H9 (cell line): ENCODE results near the gene BLNK. TPM values are rescaled to one million over a fixed set of nuclear protein-coding genes. Genes with fewer than 3 reads are reported as not detected.

Source experiments
- DNase-seq: peaks from one replicate; pipeline ENCODE4 v3.0.0-alpha.2; 2017
- H2AFZ ChIP-seq: one replicate; pipeline ENCODE4 v1.6.1; 2013; ENCODE audit warnings: mild to moderate bottlenecking, low read length, control low read depth, moderate library complexity
- H2AK5ac ChIP-seq: 2 replicates; pipeline ENCODE4 v1.6.1; 2013; ENCODE audit warnings: low read length, control low read depth, mixed read lengths; ENCODE audit not compliant: insufficient read length
- H2BK120ac ChIP-seq: one replicate; pipeline ENCODE4 v1.6.1; 2013; ENCODE audit warnings: low read depth, mild to moderate bottlenecking, low read length, control low read depth, inconsistent platforms; ENCODE audit not compliant: poor library complexity, severe bottlenecking
- H2BK12ac ChIP-seq: 2 replicates; pipeline ENCODE4 v1.6.1; 2013; ENCODE audit warnings: low read length, control low read depth, mixed read lengths, low read depth; ENCODE audit not compliant: insufficient read length
- H2BK15ac ChIP-seq: 2 replicates; pipeline ENCODE4 v1.6.1; 2013; ENCODE audit warnings: low read depth, low read length, control low read depth
- H2BK20ac ChIP-seq: one replicate; pipeline ENCODE4 v1.6.1; 2013; ENCODE audit warnings: low read depth, mild to moderate bottlenecking, low read length, control low read depth, inconsistent platforms; ENCODE audit not compliant: poor library complexity, severe bottlenecking
- H2BK5ac ChIP-seq: 2 replicates; pipeline ENCODE4 v1.6.1; 2013; ENCODE audit warnings: low read length, control low read depth, mixed read lengths; ENCODE audit not compliant: insufficient read length
- H3K14ac ChIP-seq: 2 replicates; pipeline ENCODE4 v1.6.1; 2013; ENCODE audit warnings: low read length, control low read depth; ENCODE audit not compliant: insufficient read depth
- H3K18ac ChIP-seq: 2 replicates; pipeline ENCODE4 v1.6.1; 2013; ENCODE audit warnings: low read depth, mild to moderate bottlenecking, mixed read lengths, low read length, control low read depth; ENCODE audit not compliant: insufficient read length
- H3K23ac ChIP-seq: 2 replicates; pipeline ENCODE4 v1.6.1; 2013; ENCODE audit warnings: low read length, control low read depth, mixed read lengths, low read depth; ENCODE audit not compliant: insufficient read length
- H3K23me2 ChIP-seq: 2 replicates; pipeline ENCODE4 v1.6.1; 2013; ENCODE audit warnings: low read depth, mild to moderate bottlenecking, mixed read lengths, low read length, control low read depth; ENCODE audit not compliant: insufficient read length, poor library complexity, severe bottlenecking
- H3K27ac ChIP-seq: 2 replicates; pipeline ENCODE4 v1.5.1; 2013; ENCODE audit warnings: low read length, control low read depth, mixed read lengths, low read depth; ENCODE audit not compliant: insufficient read length
- H3K27me3 ChIP-seq: 2 replicates; pipeline ENCODE4 v1.6.1; 2013; ENCODE audit warnings: low read length, control low read depth, inconsistent platforms; ENCODE audit not compliant: insufficient read depth
- H3K4ac ChIP-seq: 2 replicates; pipeline ENCODE4 v1.6.1; 2013; ENCODE audit warnings: low read depth, mild to moderate bottlenecking, control low read depth, inconsistent platforms, low read length, moderate library complexity
- H3K4me1 ChIP-seq: 2 replicates; pipeline ENCODE4 v1.6.1; 2013; ENCODE audit warnings: low read length, control low read depth, inconsistent platforms; ENCODE audit not compliant: insufficient read depth
- H3K4me2 ChIP-seq: 2 replicates; pipeline ENCODE4 v1.6.1; 2013; ENCODE audit warnings: low read length, control low read depth, mixed read lengths; ENCODE audit not compliant: insufficient read length, insufficient read depth
- H3K56ac ChIP-seq: 2 replicates; pipeline ENCODE4 v1.6.1; 2013; ENCODE audit warnings: low read depth, mild to moderate bottlenecking, mixed read lengths, low read length, control low read depth; ENCODE audit not compliant: insufficient read length
- H3K79me1 ChIP-seq: 2 replicates; pipeline ENCODE4 v1.6.1; 2013; ENCODE audit warnings: low read depth, mild to moderate bottlenecking, moderate library complexity, low read length, control low read depth, inconsistent platforms; ENCODE audit not compliant: insufficient read depth, poor library complexity, severe bottlenecking
- H3K79me2 ChIP-seq: 2 replicates; pipeline ENCODE4 v1.6.1; 2013; ENCODE audit warnings: low read length, control low read depth, inconsistent platforms; ENCODE audit not compliant: insufficient read depth
- H3K9ac ChIP-seq: 2 replicates; pipeline ENCODE4 v1.6.1; 2013; ENCODE audit warnings: low read length, control low read depth, mixed read lengths; ENCODE audit not compliant: insufficient read length; ENCODE audit errors: extremely low read depth
- H3K9me3 ChIP-seq: one replicate; pipeline ENCODE4 v1.6.1; 2013; ENCODE audit warnings: low read depth, low read length, inconsistent platforms; ENCODE audit not compliant: control insufficient read depth
- H3T11ph ChIP-seq: one replicate; pipeline ENCODE4 v1.6.1; 2013; ENCODE audit warnings: mild to moderate bottlenecking, low read length, control low read depth, inconsistent platforms
- H4K20me1 ChIP-seq: one replicate; pipeline ENCODE4 v1.6.1; 2013; ENCODE audit not compliant: control insufficient read depth, insufficient read length, insufficient read depth
- H4K5ac ChIP-seq: 2 replicates; pipeline ENCODE4 v1.6.1; 2013; ENCODE audit warnings: low read depth, mild to moderate bottlenecking, mixed read lengths, low read length, control low read depth; ENCODE audit not compliant: insufficient read length
- H4K8ac ChIP-seq: replicated peaks from 2 replicates; pipeline ENCODE4 v1.6.1; 2013; ENCODE audit warnings: low read length, control low read depth, mixed read lengths, low read depth; ENCODE audit not compliant: insufficient read length
- H4K91ac ChIP-seq: 2 replicates; pipeline ENCODE4 v1.6.1; 2013; ENCODE audit warnings: low read depth, mild to moderate bottlenecking, moderate library complexity, mixed read lengths, low read length, control low read depth; ENCODE audit not compliant: insufficient read length
- H3K27ac Mint-ChIP-seq, 3 experiments: 2 replicates in 2 of 3; 3 replicates in 1 of 3; pipeline ENCODE4 v1.8.0; 2020 to 2021; ENCODE audit warnings: mixed read lengths in 3 of 3, mild to moderate bottlenecking in 1 of 3, moderate library complexity in 1 of 3
- H3K27me3 Mint-ChIP-seq: 2 replicates; pipeline ENCODE4 v1.8.0; 2021; ENCODE audit warnings: low read depth, mild to moderate bottlenecking, moderate library complexity, mixed read lengths
- H3K36me3 Mint-ChIP-seq, 3 experiments: 2 replicates in 2 of 3; 3 replicates in 1 of 3; pipeline ENCODE4 v1.8.0; 2020 to 2021; ENCODE audit warnings: low read depth in 3 of 3, mixed read lengths in 3 of 3; ENCODE audit not compliant: insufficient read depth in 1 of 3
- H3K4me1 Mint-ChIP-seq, 2 experiments: 2 replicates each; pipeline ENCODE4 v1.8.0; 2020; ENCODE audit warnings: mixed read lengths in 2 of 2
- H3K4me3 Mint-ChIP-seq, 2 experiments: 2 replicates in 1 of 2; 3 replicates in 1 of 2; pipeline ENCODE4 v1.8.0; 2020 to 2021; ENCODE audit warnings: mild to moderate bottlenecking in 2 of 2, mixed read lengths in 2 of 2, moderate library complexity in 1 of 2
- H3K9me3 Mint-ChIP-seq, 2 experiments: 2 replicates in 1 of 2; 3 replicates in 1 of 2; pipeline ENCODE4 v1.8.0; 2020; ENCODE audit warnings: mild to moderate bottlenecking in 2 of 2, mixed read lengths in 2 of 2, moderate library complexity in 1 of 2
- WGBS: extraction: QIAGEN DNeasy Blood & Tissue Kit; methylation state at CpG from one replicate; pipeline ENCODE4 v1.1.7; 2013; ENCODE audit warnings: missing lambda C conversion rate, low lambda C conversion rate, mixed read lengths; ENCODE audit not compliant: insufficient read length; ENCODE audit errors: extremely low coverage; 5-methylcytosine and 5-hydroxymethylcytosine counted together
- total RNA-seq: library from RNA; stranded (reverse); gene quantifications from 2 replicates; pipeline ENCODE4 v1.2.1, GENCODE V29; 2021
- TF ChIP-seq, protein P1 (sequence below): fragments of 200-600 bp; sonication (generic); conservative IDR thresholded peaks from 3 replicates; pipeline ENCODE4 v1.8.0; 2021; ENCODE audit warnings: antibody characterized with exemption, mild to moderate bottlenecking

Gene BLNK
- total RNA-seq, 1 experiment from 2014 or later, result not detected

DNA sequence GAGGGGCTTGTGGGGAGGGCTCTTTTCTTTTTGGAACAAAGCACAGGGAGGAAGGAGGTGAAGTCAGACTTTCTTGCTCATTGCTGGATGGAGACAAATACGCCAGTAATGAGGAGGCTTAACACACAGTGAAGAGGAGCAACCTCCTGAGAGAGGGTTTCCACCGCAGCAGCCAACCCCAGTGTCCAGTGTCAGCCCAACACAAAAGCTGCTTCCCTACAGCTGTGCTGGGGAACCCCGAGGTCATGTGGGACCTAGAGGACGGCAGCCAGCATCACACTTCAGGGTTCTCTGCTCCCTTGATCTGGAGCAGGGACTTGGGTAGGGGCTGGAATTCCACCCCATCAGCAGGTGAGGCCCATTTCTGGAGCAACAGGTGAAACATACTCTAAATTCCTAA lies 7.7 kb downstream of the BLNK start:
- H3K27ac ChIP-seq, result no peak overlapping the region
- Mint-ChIP-seq H3K9me3 (no peaks in the 10 kb centered on the region), H3K27me3 (no peaks in the 10 kb centered on the region; the same call in 1 of the 2 replicates), H3K36me3 (no peaks in the 10 kb centered on the region), H3K27ac (peak overlapping the region in 1 of 3 experiments; percentile 2; a peak in 1 of 7 replicates), H3K4me3 (no peak overlapping the region), H3K4me1 (peaks cover 12 to 13% of the 10 kb centered on the region in 2 experiments)
- DNase-seq, result no peak
- no CpG with 5 or more reads among the region's 4 CpGs for WGBS
- no peaks in the 10 kb centered on the region for H3K27me3 ChIP-seq
- TF ChIP-seq, protein P1, sequence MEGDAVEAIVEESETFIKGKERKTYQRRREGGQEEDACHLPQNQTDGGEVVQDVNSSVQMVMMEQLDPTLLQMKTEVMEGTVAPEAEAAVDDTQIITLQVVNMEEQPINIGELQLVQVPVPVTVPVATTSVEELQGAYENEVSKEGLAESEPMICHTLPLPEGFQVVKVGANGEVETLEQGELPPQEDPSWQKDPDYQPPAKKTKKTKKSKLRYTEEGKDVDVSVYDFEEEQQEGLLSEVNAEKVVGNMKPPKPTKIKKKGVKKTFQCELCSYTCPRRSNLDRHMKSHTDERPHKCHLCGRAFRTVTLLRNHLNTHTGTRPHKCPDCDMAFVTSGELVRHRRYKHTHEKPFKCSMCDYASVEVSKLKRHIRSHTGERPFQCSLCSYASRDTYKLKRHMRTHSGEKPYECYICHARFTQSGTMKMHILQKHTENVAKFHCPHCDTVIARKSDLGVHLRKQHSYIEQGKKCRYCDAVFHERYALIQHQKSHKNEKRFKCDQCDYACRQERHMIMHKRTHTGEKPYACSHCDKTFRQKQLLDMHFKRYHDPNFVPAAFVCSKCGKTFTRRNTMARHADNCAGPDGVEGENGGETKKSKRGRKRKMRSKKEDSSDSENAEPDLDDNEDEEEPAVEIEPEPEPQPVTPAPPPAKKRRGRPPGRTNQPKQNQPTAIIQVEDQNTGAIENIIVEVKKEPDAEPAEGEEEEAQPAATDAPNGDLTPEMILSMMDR, result no peak
- H3K4me2 ChIP-seq, result no peak overlapping the region
- no peaks in the 10 kb centered on the region for H3K9me3 ChIP-seq
- H3K4ac ChIP-seq, result no peak overlapping the region
- no peaks in the 10 kb centered on the region for H4K20me1 ChIP-seq
- H4K5ac ChIP-seq, result no peak overlapping the region
- no peaks in the 10 kb centered on the region for H3K23me2 ChIP-seq
- H2AK5ac ChIP-seq, result no peak overlapping the region
- no peak overlapping the region for H3K23ac ChIP-seq
- H2AFZ ChIP-seq, result no peak overlapping the region
- no peaks in the 10 kb centered on the region for H3K4me1 ChIP-seq
- no peaks in the 10 kb centered on the region for H3K79me1 ChIP-seq
- H3T11ph ChIP-seq, result no peak overlapping the region
- no peak overlapping the region for H2BK120ac ChIP-seq
- H2BK15ac ChIP-seq, result no peak overlapping the region
- H4K91ac ChIP-seq, result no peak overlapping the region
- no peak overlapping the region for H3K18ac ChIP-seq
- H4K8ac ChIP-seq, result no peak overlapping the region
- H3K14ac ChIP-seq, result no peak overlapping the region
- no peak overlapping the region for H2BK5ac ChIP-seq
- no peak overlapping the region for H3K9ac ChIP-seq
- H3K56ac ChIP-seq, result no peak overlapping the region
- no peaks in the 10 kb centered on the region for H3K79me2 ChIP-seq
- H2BK12ac ChIP-seq, result no peak overlapping the region
- no peak overlapping the region for H2BK20ac ChIP-seq
